MCF 10A (cell line): ENCODE data around the gene MRPS23. TPM values are rescaled to one million over a fixed set of nuclear protein-coding genes. Genes with fewer than 3 reads are reported as not detected.
"Not testable (repeated sequence)": the region's sequence is repeated elsewhere in the genome, so short reads cannot be mapped to it uniquely, and the experiment has no call there.

Experiments
- BruUV-seq: library from RNA; stranded (reverse); fragments of 400-500 nt; replicated peaks from 2 replicates; lab custom pipeline; 2021; lab: Mats Ljungman, UMichigan
- CTCF ChIA-PET: fragments of 300-600 bp; sonication (Branson Sonifier 250); formaldehyde crosslinking; extraction: SDS; loops from one replicate; lab custom pipeline; 2021; ENCODE audit warnings: antibody characterized with exemption, inconsistent platforms; lab: Yijun Ruan, JAX
- POLR2A ChIA-PET: fragments of 300-600, 350-650 bp; sonication (Branson Sonifier 250); formaldehyde crosslinking; extraction: SDS; loops from one replicate; lab custom pipeline; 2020; ENCODE audit warnings: antibody characterized with exemption, inconsistent platforms; lab: Yijun Ruan, JAX
- DNase-seq: peaks from one replicate; pipeline ENCODE4 v3.0.0-alpha.2; 2018; ENCODE audit not compliant: unreplicated experiment
- H3K27ac Mint-ChIP-seq: one replicate; pipeline ENCODE4 v1.8.0; 2022; ENCODE audit warnings: mild to moderate bottlenecking, low read depth, mixed read lengths; ENCODE audit not compliant: unreplicated experiment
- H3K27me3 Mint-ChIP-seq: one replicate; pipeline ENCODE4 v1.8.0; 2022; ENCODE audit warnings: mixed read lengths; ENCODE audit not compliant: insufficient read depth, unreplicated experiment
- H3K36me3 Mint-ChIP-seq: one replicate; pipeline ENCODE4 v1.8.0; 2022; ENCODE audit warnings: mild to moderate bottlenecking, moderate library complexity, mixed read lengths; ENCODE audit not compliant: insufficient read depth, unreplicated experiment
- H3K4me1 Mint-ChIP-seq: one replicate; pipeline ENCODE4 v1.8.0; 2022; ENCODE audit warnings: mixed read lengths; ENCODE audit not compliant: insufficient read depth, unreplicated experiment
- H3K4me3 Mint-ChIP-seq: one replicate; pipeline ENCODE4 v1.8.0; 2022; ENCODE audit warnings: mild to moderate bottlenecking, moderate library complexity, mixed read lengths; ENCODE audit not compliant: unreplicated experiment
- H3K9me3 Mint-ChIP-seq: one replicate; pipeline ENCODE4 v1.8.0; 2022; ENCODE audit warnings: mixed read lengths; ENCODE audit not compliant: unreplicated experiment
- CTCF ChIP-seq: fragments of 200-600 bp; IDR thresholded peaks from one replicate; pipeline ENCODE4 v1.8.0; 2022; ENCODE audit warnings: antibody characterized with exemption, mild to moderate bottlenecking; ENCODE audit not compliant: unreplicated experiment
- intact Hi-C: fragments of 100-400 bp; cut with micrococcal nuclease; formaldehyde crosslinking; loops from 2 replicates; pipeline ENCODE4 v1.14.1; 2022
- total RNA-seq: library from RNA; stranded (reverse); gene quantifications from 2 replicates; pipeline ENCODE4 v1.2.3, GENCODE V29; 2022

Gene MRPS23
- total RNA-seq, 1 experiment from 2014 or later = 59.3 TPM

GRCh38 chr17:57852092-57852954, 2.5 kb upstream of the MRPS23 start:
- no peak for TF ChIP-seq CTCF
- no TSS peak for BruUV-seq
- Mint-ChIP-seq H3K36me3 (peaks cover 23% of the 10 kb centered on the region), H3K4me3 (peak overlapping the region; percentile 98), H3K9me3 (no peaks in the 10 kb centered on the region), H3K27ac (peak overlapping the region; percentile 8), H3K27me3 (no peaks in the 10 kb centered on the region), H3K4me1 (peaks cover 38% of the 10 kb centered on the region)
- intact Hi-C loops = loop anchor here (10.0 kb wide), 1 partner anchor 232 kb away; the partner anchor contains the start of gene DYNLL2
- no peak for DNase-seq
- POLR2A ChIA-PET = interaction anchor here (0.5 to 6.0 kb wide), 16 partner anchors 8 to 499 kb away, joined by 3 to 53 read pairs (median 12); partner anchors contain the start of genes SRSF1 and SUPT4H1
- CTCF ChIA-PET = interaction anchor here (0.6 to 15.7 kb wide), 9 partner anchors 22 to 260 kb away, joined by 3 to 418 read pairs (median 4); partner anchors contain the start of gene VEZF1

GRCh38 chr17:57849163-57849873, 526 bp downstream of the MRPS23 start:
- H3K9me3 Mint-ChIP-seq = no peaks in the 10 kb centered on the region

GRCh38 chr17:57846056-57846945, 3.5 kb downstream of the MRPS23 start:
- DNase-seq, intact Hi-C loops, H3K9me3 Mint-ChIP-seq, H3K27ac Mint-ChIP-seq, H3K27me3 Mint-ChIP-seq, BruUV-seq, POLR2A ChIA-PET, H3K4me3 Mint-ChIP-seq: not testable (repeated sequence)
- CTCF ChIA-PET = interaction anchor here (0.7 to 4.8 kb wide), 2 partner anchors 12 to 585 kb away, joined by 3 to 30 read pairs; no protein-coding TSS in a partner anchor
- peaks cover 69% of the 10 kb centered on the region for H3K36me3 Mint-ChIP-seq
- H3K4me1 Mint-ChIP-seq = peaks cover 12% of the 10 kb centered on the region

More at GRCh38 chr17:57849163-57849873, 526 bp downstream of the MRPS23 start:
- DNase-seq = no peak
- TSS peak; percentile 62 for BruUV-seq
- Mint-ChIP-seq H3K4me1 (peaks cover 35% of the 10 kb centered on the region), H3K36me3 (peaks cover 41% of the 10 kb centered on the region), H3K27me3 (no peaks in the 10 kb centered on the region), H3K4me3 (peak overlapping the region; percentile 98), H3K27ac (peak overlapping the region; percentile 98)
- intact Hi-C loops = no loop called here
- TF ChIP-seq CTCF = no peak
- ChIA-PET POLR2A (interaction anchor here (0.5 to 6.0 kb wide), 34 partner anchors 8 to 1371 kb away, joined by 3 to 53 read pairs (median 6); partner anchors contain the start of genes AKAP1, DYNLL2, GDPD1 and SRSF1), CTCF (interaction anchor here (0.6 to 15.7 kb wide), 10 partner anchors 10 to 592 kb away, joined by 3 to 418 read pairs (median 6); partner anchors contain the start of gene VEZF1)

- Mint-ChIP-seq H3K36me3 (peaks cover 78% of the 10 kb centered on the region), H3K4me3 (no peak overlapping the region), H3K27ac (no peak overlapping the region), H3K4me1 (no peaks in the 10 kb centered on the region), H3K9me3 (no peaks in the 10 kb centered on the region), H3K27me3 (no peaks in the 10 kb centered on the region)
- TF ChIP-seq CTCF = no peak
- intact Hi-C loops = no loop called here
- BruUV-seq = no TSS peak
- POLR2A ChIA-PET = no interaction called here
- CTCF ChIA-PET = interaction anchor here (0.6 to 4.8 kb wide), 2 partner anchors 8 to 532 kb away, joined by 3 to 30 read pairs; no protein-coding TSS in a partner anchor
- DNase-seq = no peak
These were observed 7.6 kb downstream of the MRPS23 start for GRCh38 chr17:57842280-57842679.
